ENCODE measurements around the gene SLC38A4.
"Not testable (repeated sequence)": the region's sequence is repeated elsewhere in the genome, so short reads cannot be mapped to it uniquely, and the experiment has no call there.

SLC38A4 gene, protein sequence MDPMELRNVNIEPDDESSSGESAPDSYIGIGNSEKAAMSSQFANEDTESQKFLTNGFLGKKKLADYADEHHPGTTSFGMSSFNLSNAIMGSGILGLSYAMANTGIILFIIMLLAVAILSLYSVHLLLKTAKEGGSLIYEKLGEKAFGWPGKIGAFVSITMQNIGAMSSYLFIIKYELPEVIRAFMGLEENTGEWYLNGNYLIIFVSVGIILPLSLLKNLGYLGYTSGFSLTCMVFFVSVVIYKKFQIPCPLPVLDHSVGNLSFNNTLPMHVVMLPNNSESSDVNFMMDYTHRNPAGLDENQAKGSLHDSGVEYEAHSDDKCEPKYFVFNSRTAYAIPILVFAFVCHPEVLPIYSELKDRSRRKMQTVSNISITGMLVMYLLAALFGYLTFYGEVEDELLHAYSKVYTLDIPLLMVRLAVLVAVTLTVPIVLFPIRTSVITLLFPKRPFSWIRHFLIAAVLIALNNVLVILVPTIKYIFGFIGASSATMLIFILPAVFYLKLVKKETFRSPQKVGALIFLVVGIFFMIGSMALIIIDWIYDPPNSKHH

GRCh38 chr12:46825591-46826414 lies at the start of gene SLC38A4:
TSS of gene SLC38A4 (minus strand) at chr12:46825997. CDS start at chr12:46793071, 32,926 bp downstream.
- in situ Hi-C loops (cut with MboI; ENCODE audit: low sequenced_read_pairs), result no loop called here

DNA sequence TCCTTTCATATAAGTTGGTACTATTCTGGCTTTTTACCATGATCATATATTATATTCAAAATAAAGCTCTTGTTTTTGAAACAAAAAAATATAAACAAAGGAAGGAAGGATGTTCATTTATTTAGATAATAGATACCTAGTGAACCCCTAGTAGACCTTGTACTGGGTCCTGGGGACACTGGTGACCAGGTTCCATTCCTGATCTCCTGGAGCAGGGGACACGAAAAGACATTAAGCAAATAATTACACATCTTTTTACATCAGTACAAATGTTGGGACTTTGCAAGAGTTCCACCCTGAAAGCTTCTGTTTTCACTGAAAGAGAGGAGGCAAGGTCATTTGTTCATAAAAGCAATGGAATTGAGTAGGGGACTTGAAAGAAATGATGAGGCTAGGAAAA lies 49.3 kb upstream of the SLC38A4 start:
- in situ Hi-C loops (cut with MboI; ENCODE audit: low sequenced_read_pairs), result no loop called here

DNA sequence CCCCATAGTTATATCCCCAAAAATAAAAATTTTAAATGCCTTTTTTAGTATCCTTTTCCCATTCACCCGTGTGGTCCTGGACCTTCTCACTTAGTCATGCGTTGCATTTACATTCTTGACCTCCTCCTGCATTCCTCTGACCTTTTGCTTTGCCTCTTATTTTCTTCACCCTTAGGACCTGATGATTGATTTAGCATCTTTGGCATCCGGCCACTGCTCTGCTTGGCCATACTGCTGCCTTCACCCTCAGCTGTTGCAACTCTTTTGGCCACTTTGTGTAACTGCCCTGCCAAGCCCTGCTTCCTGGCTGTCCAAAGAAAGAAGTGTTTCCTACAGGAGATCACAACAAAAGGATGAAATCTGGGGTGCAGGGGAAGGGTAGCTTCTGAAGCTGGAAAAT lies 48.8 kb upstream of the SLC38A4 start:
- in situ Hi-C loops (cut with MboI; ENCODE audit: low sequenced_read_pairs), result no loop called here

DNA sequence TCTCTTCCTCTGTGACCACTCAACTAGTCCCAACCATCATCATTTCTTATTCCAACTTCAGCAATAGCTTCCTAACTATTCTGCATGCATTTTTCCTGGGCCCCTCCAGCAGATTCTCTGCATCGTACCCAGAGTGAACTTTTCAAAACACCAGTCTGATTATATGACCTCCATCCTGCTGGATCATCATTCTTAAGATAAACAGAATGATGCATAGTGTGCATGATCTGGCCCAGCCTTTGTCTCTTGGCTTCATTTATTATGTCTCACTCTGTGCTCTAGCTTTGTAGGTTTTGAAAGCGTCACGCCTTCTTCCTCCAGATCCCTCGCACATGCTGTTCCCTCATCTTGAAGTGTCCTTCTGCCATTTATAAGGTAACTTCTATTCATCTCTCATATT lies 46.3 kb upstream of the SLC38A4 start:
- in situ Hi-C loops (cut with MboI; ENCODE audit: low sequenced_read_pairs), result no loop called here

DNA sequence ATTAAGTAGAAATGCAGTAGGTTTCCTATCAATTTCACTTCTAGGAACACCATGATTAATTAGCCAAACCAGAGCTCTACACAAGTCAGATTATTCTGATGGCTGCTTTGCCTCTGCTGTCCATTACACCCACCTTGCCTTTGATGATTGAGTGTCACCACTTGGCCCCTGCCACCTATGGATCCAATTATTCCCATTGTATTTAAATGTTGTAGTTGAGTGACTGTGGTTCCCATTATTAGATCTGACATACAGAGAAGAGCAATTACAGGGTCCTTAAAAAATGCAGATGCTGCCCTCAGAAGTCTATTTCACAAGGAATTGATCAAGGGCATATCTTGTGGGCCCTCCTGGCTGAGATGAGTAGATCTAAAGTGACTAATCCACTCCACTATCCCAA lies 39.5 kb upstream of the SLC38A4 start:
- in situ Hi-C loops (cut with MboI; ENCODE audit: low sequenced_read_pairs), result no loop called here

GRCh38 chr12:46858368-46858767 lies 32.6 kb upstream of the SLC38A4 start:
- in situ Hi-C loops (cut with MboI; ENCODE audit: low sequenced_read_pairs), result no loop called here

DNA sequence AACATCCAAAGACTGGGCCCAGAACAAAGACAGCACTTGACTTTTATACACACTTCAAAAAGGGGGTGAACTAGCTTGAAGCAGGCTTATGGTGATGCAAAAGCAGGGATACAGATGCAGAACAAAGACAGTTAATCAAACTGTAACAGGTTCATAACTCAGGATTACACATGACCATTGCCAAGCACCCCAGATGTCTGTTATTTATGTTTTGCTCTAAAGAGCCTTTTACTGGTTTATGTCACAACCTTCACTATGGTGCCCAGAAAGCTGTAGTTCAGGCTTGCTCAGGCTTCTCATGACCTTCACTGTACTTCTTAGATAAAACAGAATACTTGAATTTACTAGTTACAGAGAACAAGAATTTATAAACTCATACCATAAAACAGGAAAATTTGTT lies 31.7 kb upstream of the SLC38A4 start:
- in situ Hi-C loops (cut with MboI; ENCODE audit: low sequenced_read_pairs), result no loop called here

- in situ Hi-C loops (cut with MboI; ENCODE audit: low sequenced_read_pairs), result no loop called here
Observed at GRCh38 chr12:46855760-46856159, 30.0 kb upstream of the SLC38A4 start.

DNA sequence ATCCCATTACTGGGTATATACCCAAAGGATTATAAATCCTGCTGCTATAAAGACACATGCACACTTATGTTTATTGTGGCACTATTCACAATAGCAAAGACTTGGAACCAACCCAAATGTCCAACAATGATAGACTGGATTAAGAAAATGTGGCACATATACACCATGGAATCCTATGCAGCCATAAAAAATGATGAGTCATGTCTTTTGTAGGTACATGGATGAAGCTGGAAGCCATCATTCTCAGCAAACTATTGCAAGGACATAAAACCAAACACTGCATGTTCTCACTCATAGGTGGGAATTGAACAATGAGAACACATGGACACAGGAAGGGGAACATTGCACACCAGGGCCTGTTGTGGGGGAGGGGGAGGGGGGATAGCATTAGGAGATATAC lies 28.4 kb upstream of the SLC38A4 start:
- in situ Hi-C loops (cut with MboI; ENCODE audit: low sequenced_read_pairs), result not testable (repeated sequence)

- in situ Hi-C loops (cut with MboI; ENCODE audit: low sequenced_read_pairs), result not testable (repeated sequence)
Observed at GRCh38 chr12:46848792-46849191, 23.0 kb upstream of the SLC38A4 start.

- in situ Hi-C loops (cut with MboI; ENCODE audit: low sequenced_read_pairs), result no loop called here
Observed at GRCh38 chr12:46847001-46847400, 21.2 kb upstream of the SLC38A4 start.

GRCh38 chr12:46843811-46844210 lies 18.0 kb upstream of the SLC38A4 start:
- in situ Hi-C loops (cut with MboI; ENCODE audit: low sequenced_read_pairs), result no loop called here

DNA sequence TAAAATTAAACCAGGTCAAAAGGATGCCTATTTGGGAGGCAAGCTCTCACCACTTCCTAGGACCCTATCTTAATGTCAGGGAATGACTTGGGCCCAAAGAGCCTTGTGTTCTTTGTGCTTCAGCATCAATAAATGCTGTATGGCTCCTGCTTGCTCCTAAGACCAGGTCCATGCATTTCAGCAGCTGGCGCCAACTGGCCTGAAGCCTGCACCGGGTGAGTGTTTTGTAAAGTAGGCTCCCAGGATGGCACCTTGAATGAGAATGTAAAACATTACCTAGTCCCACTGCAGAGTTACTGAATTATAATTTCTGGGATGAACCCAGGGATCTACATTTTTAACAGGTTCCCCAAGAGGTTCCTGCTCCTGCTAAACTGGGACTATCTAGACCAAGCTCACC lies 16.1 kb upstream of the SLC38A4 start:
- in situ Hi-C loops (cut with MboI; ENCODE audit: low sequenced_read_pairs), result no loop called here

DNA sequence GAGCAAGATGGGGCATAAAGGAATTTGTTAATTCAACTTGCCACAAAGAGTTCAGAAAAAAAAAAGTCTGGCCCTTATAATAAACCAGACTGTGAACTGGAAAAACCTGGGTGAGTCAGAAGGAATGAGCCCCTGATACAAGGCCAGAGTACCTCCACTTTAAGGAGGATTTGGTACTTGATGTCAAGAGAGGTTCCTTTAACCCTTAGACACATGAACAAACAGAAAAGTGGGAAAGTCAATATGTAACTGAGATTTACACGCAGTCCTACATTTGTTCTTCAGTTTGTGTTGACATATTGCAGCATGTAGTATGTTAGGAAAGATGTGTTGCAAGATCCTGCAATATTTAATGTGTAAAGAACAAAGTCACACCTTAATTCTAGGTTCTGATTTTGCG lies 14.2 kb upstream of the SLC38A4 start:
- in situ Hi-C loops (cut with MboI; ENCODE audit: low sequenced_read_pairs), result no loop called here

GRCh38 chr12:46839232-46839631 lies 13.4 kb upstream of the SLC38A4 start:
- in situ Hi-C loops (cut with MboI; ENCODE audit: low sequenced_read_pairs), result no loop called here

DNA sequence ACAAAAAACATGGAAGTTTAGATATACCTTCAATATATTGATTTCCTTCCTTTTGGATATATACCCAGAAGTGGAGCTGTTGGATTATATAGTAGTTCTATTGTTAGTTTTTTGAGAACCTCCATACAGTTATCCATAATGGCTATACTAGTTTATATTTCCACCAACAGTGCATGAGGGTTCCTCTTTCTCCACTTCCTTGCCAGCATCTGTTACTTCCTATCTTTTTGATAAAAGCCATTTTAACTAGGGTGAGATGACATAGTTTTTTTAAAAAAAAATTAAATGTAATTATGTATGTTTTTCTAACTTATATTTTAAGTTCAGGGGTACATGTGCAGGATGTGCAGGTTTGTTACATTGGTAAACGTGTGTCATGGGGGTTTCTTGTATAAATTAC lies 10.0 kb upstream of the SLC38A4 start:
- in situ Hi-C loops (cut with MboI; ENCODE audit: low sequenced_read_pairs), result no loop called here

GRCh38 chr12:46832130-46832704 lies 6.4 kb upstream of the SLC38A4 start:
- in situ Hi-C loops (cut with MboI; ENCODE audit: low sequenced_read_pairs), result no loop called here

GRCh38 chr12:46831335-46832129 lies 5.7 kb upstream of the SLC38A4 start:
- in situ Hi-C loops (cut with MboI; ENCODE audit: low sequenced_read_pairs), result no loop called here

GRCh38 chr12:46830731-46831334 lies 5.0 kb upstream of the SLC38A4 start:
- in situ Hi-C loops (cut with MboI; ENCODE audit: low sequenced_read_pairs), result no loop called here

GRCh38 chr12:46824709-46825108 lies 1.1 kb downstream of the SLC38A4 start:
- in situ Hi-C loops (cut with MboI; ENCODE audit: low sequenced_read_pairs), result no loop called here
